DND-41 (cell line): ENCODE measurements around the gene ADCY1.

Experiments used
- CTCF ChIP-seq: IDR thresholded peaks from 2 replicates; pipeline ENCODE4 v1.5.1; 2012; ENCODE audit warnings: borderline replicate concordance, low read length, moderate library complexity, mild to moderate bottlenecking; ENCODE audit not compliant: poor library complexity, severe bottlenecking; ENCODE audit errors: extremely low read depth
- EZH2 ChIP-seq: IDR thresholded peaks from 3 replicates; pipeline ENCODE4 v1.6.1; 2012; ENCODE audit warnings: borderline replicate concordance, low read depth, mild to moderate bottlenecking, moderate library complexity, low read length, inconsistent platforms; ENCODE audit not compliant: severe bottlenecking

DNA sequence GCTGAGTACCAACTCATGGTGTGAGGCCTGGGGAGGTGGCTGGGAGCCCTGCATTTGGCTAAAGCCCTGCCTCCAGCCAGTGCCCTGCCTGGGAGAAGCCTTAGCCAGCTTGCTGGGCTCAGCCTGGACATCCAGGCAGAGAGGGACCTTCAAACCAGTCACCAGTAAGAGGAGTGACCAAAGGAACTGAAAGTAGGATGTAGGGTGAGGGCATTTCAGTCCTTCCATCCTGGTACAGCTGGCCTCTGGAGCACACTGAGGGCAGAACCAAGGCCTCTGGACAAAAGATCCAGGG is 124.8 kb downstream of the ADCY1 start:
- TF ChIP-seq CTCF (no peak), EZH2 (no peak)
